ENCODE data around the gene AK6. TPM values are rescaled to one million over a fixed set of nuclear protein-coding genes. Genes with fewer than 3 reads are reported as not detected.
"Not testable (repeated sequence)": the region's sequence is repeated elsewhere in the genome, so short reads cannot be mapped to it uniquely, and the experiment has no call there.

Gene AK6
- polyA plus RNA-seq, 1 donor: 84.9 TPM

- no peak for DNase-seq
Measured at GRCh38 chr5:69341520-69342161, 27.7 kb downstream of the AK6 start.

GRCh38 chr5:69335341-69335935, 33.9 kb downstream of the AK6 start:
- no peak for DNase-seq

- DNase-seq: peak; percentile 78
Measured at GRCh38 chr5:69334793-69335268, 34.5 kb downstream of the AK6 start.

- DNase-seq: not testable (repeated sequence)
Measured at GRCh38 chr5:69333668-69334315, 35.5 kb downstream of the AK6 start.

GRCh38 chr5:69331528-69332445, 37.5 kb downstream of the AK6 start:
- no peak for DNase-seq

GRCh38 chr5:69329905-69330489, 39.3 kb downstream of the AK6 start:
- no peak for DNase-seq

- no peak for DNase-seq
Measured at GRCh38 chr5:69326365-69326764, 43.0 kb downstream of the AK6 start.

- no peak for DNase-seq
Measured at GRCh38 chr5:69317391-69317790, 51.9 kb downstream of the AK6 start.

GRCh38 chr5:69315972-69316371, 53.3 kb downstream of the AK6 start:
- no peak for DNase-seq

- no peak for DNase-seq
Measured at GRCh38 chr5:69313428-69313827, 55.9 kb downstream of the AK6 start.

- no peak for DNase-seq
Measured at GRCh38 chr5:69312459-69313160, 56.7 kb downstream of the AK6 start.

GRCh38 chr5:69309380-69309779, 59.9 kb downstream of the AK6 start:
- no peak for DNase-seq

GRCh38 chr5:69308046-69308553, 61.2 kb downstream of the AK6 start:
- no peak for DNase-seq

- no peak for DNase-seq
Measured at GRCh38 chr5:69305512-69305911, 63.8 kb downstream of the AK6 start.

Other genes with a start within 250 kb of the AK6 start
- 136 TPM for gene CCNB1, start 202.4 kb downstream of the AK6 start, polyA plus RNA-seq (ENCODE audit: insufficient read length)
- gene CENPH, start 179.9 kb downstream of the AK6 start, polyA plus RNA-seq (ENCODE audit: insufficient read length): 29.5 TPM
- 37.7 TPM for gene CDK7, start 134.6 kb downstream of the AK6 start, polyA plus RNA-seq (ENCODE audit: insufficient read length)
- 17.5 TPM for gene CCDC125, start 36.7 kb downstream of the AK6 start, polyA plus RNA-seq (ENCODE audit: insufficient read length)
- 61.6 TPM for gene TAF9, start within 50 bp of the AK6 start, polyA plus RNA-seq (ENCODE audit: insufficient read length)
- 48.0 TPM for gene RAD17, start 298 bp upstream of the AK6 start, polyA plus RNA-seq (ENCODE audit: insufficient read length)
- 30.5 TPM for gene MARVELD2, start 45.6 kb upstream of the AK6 start, polyA plus RNA-seq (ENCODE audit: insufficient read length)
- 49.7 TPM for gene OCLN, start 123.3 kb upstream of the AK6 start, polyA plus RNA-seq (ENCODE audit: insufficient read length)
- gene GTF2H2C, start 190.7 kb upstream of the AK6 start, polyA plus RNA-seq (ENCODE audit: insufficient read length): 66.8 TPM

Measured in left kidney (tissue), 2 donors.